ENCODE results near the gene IAH1.
A peak's percentile ranks its signal among the peaks of the same experiment; 100 is the strongest.

The IAH1 gene

GRCh38 chr2:9474361-9475057 is at the start of gene IAH1:
IAH1 (plus strand) TSS chr2:9474551; CDS start chr2:9474567, 16 bp downstream.
- DNase-seq: peak; percentile 77

GRCh38 chr2:9428965-9429577 is 45.3 kb upstream of the IAH1 start:
- DNase-seq: no peak

- DNase-seq: no peak
Observed at GRCh38 chr2:9430316-9431293, 43.7 kb upstream of the IAH1 start.

GRCh38 chr2:9434489-9434888 is 39.9 kb upstream of the IAH1 start:
- no peak for DNase-seq

- no peak for DNase-seq
Observed at GRCh38 chr2:9439536-9439935, 34.8 kb upstream of the IAH1 start.

- no peak for DNase-seq
Observed at GRCh38 chr2:9440058-9440727, 34.2 kb upstream of the IAH1 start.

GRCh38 chr2:9441556-9441955 is 32.8 kb upstream of the IAH1 start:
- no peak for DNase-seq

- DNase-seq: no peak
Observed at GRCh38 chr2:9443526-9443925, 30.8 kb upstream of the IAH1 start.

- DNase-seq: no peak
Observed at GRCh38 chr2:9445089-9445488, 29.3 kb upstream of the IAH1 start.

GRCh38 chr2:9451231-9451630 is 23.1 kb upstream of the IAH1 start:
- no peak for DNase-seq

GRCh38 chr2:9460441-9461017 is 13.8 kb upstream of the IAH1 start:
- no peak for DNase-seq

- no peak for DNase-seq
Observed at GRCh38 chr2:9461079-9461478, 13.3 kb upstream of the IAH1 start.

GRCh38 chr2:9462313-9462712 is 12.0 kb upstream of the IAH1 start:
- DNase-seq: no peak

- no peak for DNase-seq
Observed at GRCh38 chr2:9462886-9463697, 11.3 kb upstream of the IAH1 start.

GRCh38 chr2:9463698-9464034 is 10.7 kb upstream of the IAH1 start:
- no peak for DNase-seq

GRCh38 chr2:9465170-9465569 is 9.2 kb upstream of the IAH1 start:
- no peak for DNase-seq

GRCh38 chr2:9466147-9466683 is 8.1 kb upstream of the IAH1 start:
- DNase-seq: no peak

GRCh38 chr2:9467687-9468086 is 6.7 kb upstream of the IAH1 start:
- no peak for DNase-seq

- no peak for DNase-seq
Observed at GRCh38 chr2:9471206-9471605, 3.1 kb upstream of the IAH1 start.

- no peak for DNase-seq
Observed at GRCh38 chr2:9472511-9472910, 1.8 kb upstream of the IAH1 start.

GRCh38 chr2:9473308-9473984 is 905 bp upstream of the IAH1 start:
- no peak for DNase-seq
